Measurements from ENCODE around the gene TTC21B.

The TTC21B gene

GRCh38 chr2:165924946-165925345 lies 28.6 kb downstream of the TTC21B start:
- DNase-seq (ENCODE audit: low read depth in 2 of 2): no peak

- DNase-seq (ENCODE audit: low read depth in 2 of 2): no peak
Observed at GRCh38 chr2:165920748-165921147, 32.8 kb downstream of the TTC21B start.

- no peak for DNase-seq (ENCODE audit: low read depth in 2 of 2)
Observed at GRCh38 chr2:165913636-165914035, 39.9 kb downstream of the TTC21B start.

GRCh38 chr2:165911981-165912380 lies 41.6 kb downstream of the TTC21B start:
- DNase-seq (ENCODE audit: low read depth in 2 of 2): no peak

- no peak for DNase-seq (ENCODE audit: low read depth in 2 of 2)
Observed at GRCh38 chr2:165911231-165911630, 42.3 kb downstream of the TTC21B start.

GRCh38 chr2:165909466-165909865 lies 44.1 kb downstream of the TTC21B start:
- DNase-seq (ENCODE audit: low read depth in 2 of 2): no peak

- DNase-seq (ENCODE audit: low read depth in 2 of 2): no peak
Observed at GRCh38 chr2:165905854-165906253, 47.7 kb downstream of the TTC21B start.

GRCh38 chr2:165905269-165905668 lies 48.3 kb downstream of the TTC21B start:
- DNase-seq (ENCODE audit: low read depth in 2 of 2): no peak

GRCh38 chr2:165904432-165904831 lies 49.1 kb downstream of the TTC21B start:
- DNase-seq (ENCODE audit: low read depth in 2 of 2): no peak

- no peak for DNase-seq (ENCODE audit: low read depth in 2 of 2)
Observed at GRCh38 chr2:165903406-165903805, 50.2 kb downstream of the TTC21B start.

GRCh38 chr2:165902934-165903333 lies 50.6 kb downstream of the TTC21B start:
- no peak for DNase-seq (ENCODE audit: low read depth in 2 of 2)

GRCh38 chr2:165901620-165902298 lies 51.8 kb downstream of the TTC21B start:
- no peak for DNase-seq (ENCODE audit: low read depth in 2 of 2)

GRCh38 chr2:165899311-165899710 lies 54.3 kb downstream of the TTC21B start:
- no peak for DNase-seq (ENCODE audit: low read depth in 2 of 2)

GRCh38 chr2:165898381-165898780 lies 55.2 kb downstream of the TTC21B start:
- DNase-seq (ENCODE audit: low read depth in 2 of 2): no peak

- DNase-seq (ENCODE audit: low read depth in 2 of 2): no peak
Observed at GRCh38 chr2:165897726-165898125, 55.9 kb downstream of the TTC21B start.

GRCh38 chr2:165897074-165897473 lies 56.5 kb downstream of the TTC21B start:
- DNase-seq (ENCODE audit: low read depth in 2 of 2): no peak

- no peak for DNase-seq (ENCODE audit: low read depth in 2 of 2)
Observed at GRCh38 chr2:165895974-165896373, 57.6 kb downstream of the TTC21B start.

GRCh38 chr2:165893556-165893955 lies 60.0 kb downstream of the TTC21B start:
- DNase-seq (ENCODE audit: low read depth in 2 of 2): no peak

GRCh38 chr2:165892526-165892925 lies 61.0 kb downstream of the TTC21B start:
- DNase-seq (ENCODE audit: low read depth in 2 of 2): no peak

- DNase-seq (ENCODE audit: low read depth in 2 of 2): no peak
Observed at GRCh38 chr2:165891943-165892342, 61.6 kb downstream of the TTC21B start.

GRCh38 chr2:165891345-165891744 lies 62.2 kb downstream of the TTC21B start:
- DNase-seq (ENCODE audit: low read depth in 2 of 2): no peak

- no peak for DNase-seq (ENCODE audit: low read depth in 2 of 2)
Observed at GRCh38 chr2:165889798-165890197, 63.8 kb downstream of the TTC21B start.

GRCh38 chr2:165889158-165889557 lies 64.4 kb downstream of the TTC21B start:
- DNase-seq (ENCODE audit: low read depth in 2 of 2): no peak

GRCh38 chr2:165888171-165888570 lies 65.4 kb downstream of the TTC21B start:
- no peak for DNase-seq (ENCODE audit: low read depth in 2 of 2)

Data from stimulated activated CD8-positive, alpha-beta memory T cell treated with anti-CD3 and anti-CD28 coated beads, Interleukin-15, amount 100 ng/mL, for 48 hours (primary cell).